ENCODE results near the gene EXOC6B. TPM values are rescaled to one million over a fixed set of nuclear protein-coding genes. Genes with fewer than 3 reads are reported as not detected.

The EXOC6B gene
- total RNA-seq, 2 donors from 2014 or later = 11.7 to 12.9 TPM

- no peak for DNase-seq
- Histone ChIP-seq H3K4me3 (no peak overlapping the region), H3K27me3 (no peaks in the 10 kb centered on the region), H3K9me3 (no peaks in the 10 kb centered on the region), H3K27ac (no peak overlapping the region), H3K4me1 (peaks cover 10% of the 10 kb centered on the region), H3K36me3 (replicated peaks in 1 of 2; ENCODE audit: insufficient read depth in 1 of 2, low read depth in 2 of 2) (no peaks in the 10 kb centered on the region)
- TF ChIP-seq POLR2A (IDR thresholded peaks at IDR 0.05) = no peak
- no peak for TF ChIP-seq CTCF (IDR thresholded peaks at IDR 0.05)
- intact Hi-C loops (cut with DNase I) = no loop called here
- ATAC-seq = no peak
- WGBS, 2 donors = 57 to 63% methylated on average over 12 to 13 of the region's 13 CpGs
Measured at GRCh38 chr2:72863046-72863445, 37.2 kb upstream of the EXOC6B start.

- peak; percentile 87 to 89 (median 88) for DNase-seq
- WGBS, 2 donors = 3 to 7% methylated on average over 10 to 33 of the region's 33 CpGs
- Histone ChIP-seq H3K36me3 (replicated peaks in 1 of 2; ENCODE audit: insufficient read depth in 1 of 2, low read depth in 2 of 2) (no peaks in the 10 kb centered on the region), H3K9me3 (no peaks in the 10 kb centered on the region), H3K27me3 (no peaks in the 10 kb centered on the region), H3K27ac (no peak overlapping the region), H3K4me1 (peaks cover 10% of the 10 kb centered on the region), H3K4me3 (no peak overlapping the region)
- ATAC-seq = peak; percentile 96
- TF ChIP-seq CTCF (IDR thresholded peaks at IDR 0.05) = peak; percentile 94 to 98 (median 97)
- TF ChIP-seq POLR2A (IDR thresholded peaks at IDR 0.05) = no peak
- intact Hi-C loops (cut with DNase I) = no loop called here
Measured at GRCh38 chr2:72862239-72862988, 36.6 kb upstream of the EXOC6B start.

- Histone ChIP-seq H3K4me3 (no peak overlapping the region), H3K27me3 (no peaks in the 10 kb centered on the region), H3K4me1 (peaks cover 10% of the 10 kb centered on the region), H3K9me3 (no peaks in the 10 kb centered on the region), H3K27ac (no peak overlapping the region), H3K36me3 (replicated peaks in 1 of 2; ENCODE audit: insufficient read depth in 1 of 2, low read depth in 2 of 2) (no peaks in the 10 kb centered on the region)
- ATAC-seq = peak; percentile 78
- intact Hi-C loops (cut with DNase I) = loop anchor here (5.0 kb wide), 1 partner anchor 88 kb away; no protein-coding TSS in a partner anchor
- TF ChIP-seq CTCF (IDR thresholded peaks at IDR 0.05) (peak in 6 of 7 experiments; percentile 48 to 75 (median 64)), POLR2A (IDR thresholded peaks at IDR 0.05) (no peak)
- DNase-seq = peak; percentile 76 to 84 (median 81)
- 0% methylated on average over 3 of the region's 3 CpGs for WGBS, 2 donors
Measured at GRCh38 chr2:72859831-72860262, 34.0 kb upstream of the EXOC6B start.

GRCh38 chr2:72851333-72851732 lies 25.5 kb upstream of the EXOC6B start:
- ATAC-seq = no peak

More at GRCh38 chr2:72851333-72851732, 25.5 kb upstream of the EXOC6B start:
- DNase-seq = no peak
- no peaks in the 10 kb centered on the region for H3K4me1 ChIP-seq
- no peak overlapping the region for H3K4me3 ChIP-seq
- TF ChIP-seq CTCF (IDR thresholded peaks at IDR 0.05) (no peak), POLR2A (IDR thresholded peaks at IDR 0.05) (no peak)
- H3K27me3 ChIP-seq = no peaks in the 10 kb centered on the region
- no peaks in the 10 kb centered on the region for H3K36me3 ChIP-seq (replicated peaks in 1 of 2; ENCODE audit: insufficient read depth in 1 of 2, low read depth in 2 of 2)
- no peaks in the 10 kb centered on the region for H3K9me3 ChIP-seq
- H3K27ac ChIP-seq = no peak overlapping the region
- WGBS, 2 donors = 72 to 74% methylated on average over 5 to 7 of the region's 7 CpGs
- intact Hi-C loops (cut with DNase I) = no loop called here

Data from body of pancreas (tissue), 4 donors.